Stimulated activated CD4-positive, alpha-beta T cell treated with anti-CD3 and anti-CD28 coated beads, Interleukin-12 subunit alpha, Interleukin-12 subunit beta, amount 100 ng/mL, for 48 hours (primary cell): ENCODE measurements around the gene CCNH.

ENCODE experiments used
- DNase-seq, 3 donors: peaks; one replicate each; pipeline ENCODE4 v3.0.0-alpha.2; 2020; ENCODE audit warnings: low read depth in 2 of 3, low spot score in 1 of 3

CCNH gene

DNA sequence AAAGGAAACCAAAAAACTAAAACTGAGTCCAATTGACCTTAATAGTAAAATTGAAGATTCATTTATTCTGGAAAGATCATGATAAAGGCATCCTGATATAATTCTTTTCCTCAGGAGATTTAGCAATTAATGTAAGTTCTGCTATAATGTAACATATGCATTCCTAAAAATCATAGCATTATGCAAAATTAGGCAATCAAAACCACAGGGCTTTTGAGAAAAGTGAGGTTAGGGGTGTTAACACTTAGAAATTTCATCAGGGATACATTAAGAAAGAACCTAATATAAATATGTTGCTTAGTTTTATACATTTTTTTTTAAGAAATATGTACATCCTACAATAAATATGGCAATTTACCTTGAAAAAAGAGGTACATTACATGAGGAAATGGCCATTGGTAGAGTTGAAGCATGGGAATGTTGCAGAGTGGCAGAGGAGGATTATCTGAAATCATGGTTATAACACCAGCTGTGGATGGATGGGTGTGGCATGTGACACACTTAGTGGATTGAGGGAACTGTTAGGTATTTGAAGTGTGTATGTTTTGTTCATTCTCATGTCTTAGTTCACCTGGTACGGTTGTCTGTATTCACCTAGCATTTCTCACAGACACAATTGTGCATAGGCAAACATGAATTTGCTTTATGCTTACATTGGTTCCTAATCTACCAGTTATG lies 51.1 kb downstream of the CCNH start:
- DNase-seq, result no peak

DNA sequence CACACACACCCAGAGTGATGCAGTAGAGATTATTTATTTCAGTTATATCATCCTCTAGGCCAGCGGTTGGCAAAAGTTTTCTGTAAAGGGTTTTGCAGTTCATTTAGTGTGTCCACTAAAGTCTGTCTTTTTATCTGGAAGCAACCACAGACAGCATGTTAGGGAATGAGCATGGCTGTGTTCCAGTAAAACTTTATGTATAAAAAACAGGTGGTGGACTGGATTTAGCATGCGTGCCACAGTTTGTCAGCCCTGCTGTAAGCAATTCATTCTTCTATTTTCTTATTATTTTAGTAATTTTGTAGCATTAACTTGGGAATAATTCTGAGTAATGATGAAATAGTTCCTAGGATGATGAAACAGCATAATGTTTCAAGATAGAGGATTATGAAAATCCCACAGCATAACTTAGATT lies 51.7 kb downstream of the CCNH start:
- DNase-seq, result no peak

DNA sequence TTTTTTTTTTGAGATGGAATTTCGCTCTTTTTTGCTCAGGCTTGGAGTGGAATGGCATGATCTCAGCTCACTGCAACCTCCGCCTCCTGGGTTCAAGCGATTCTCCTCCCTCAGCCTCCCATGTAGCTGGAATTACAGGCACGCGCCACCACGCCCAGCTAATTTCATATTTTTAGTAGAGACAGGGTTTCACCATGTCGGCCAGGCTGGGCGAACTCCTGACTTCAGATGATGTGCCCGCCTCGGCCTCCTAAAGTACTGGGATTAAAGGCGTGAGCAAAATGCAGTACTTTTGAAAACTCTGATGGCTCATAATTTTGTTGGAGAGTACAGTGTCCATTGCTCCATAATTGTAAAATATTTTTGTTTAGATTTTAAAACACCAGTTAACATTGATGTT lies 52.6 kb downstream of the CCNH start:
- no peak for DNase-seq

DNA sequence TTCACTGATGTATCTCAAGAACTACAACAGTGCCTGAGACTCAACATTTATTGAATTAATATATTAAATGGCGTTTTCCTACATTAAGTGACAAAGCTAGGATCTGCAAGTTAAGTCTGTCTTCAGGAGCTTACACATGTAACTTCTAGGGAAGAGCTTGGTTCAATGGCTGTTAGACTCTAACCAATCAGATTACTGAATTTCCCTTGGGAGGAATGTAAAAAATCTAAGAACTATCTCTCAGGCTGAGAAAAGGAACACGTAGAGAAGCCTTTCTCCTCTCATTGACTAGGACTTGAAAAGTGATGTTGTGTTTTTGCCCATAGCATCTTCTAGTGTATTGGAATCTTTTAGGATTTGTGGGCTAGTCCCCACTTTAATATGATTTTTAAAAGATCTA lies 53.6 kb downstream of the CCNH start:
- no peak for DNase-seq

DNA sequence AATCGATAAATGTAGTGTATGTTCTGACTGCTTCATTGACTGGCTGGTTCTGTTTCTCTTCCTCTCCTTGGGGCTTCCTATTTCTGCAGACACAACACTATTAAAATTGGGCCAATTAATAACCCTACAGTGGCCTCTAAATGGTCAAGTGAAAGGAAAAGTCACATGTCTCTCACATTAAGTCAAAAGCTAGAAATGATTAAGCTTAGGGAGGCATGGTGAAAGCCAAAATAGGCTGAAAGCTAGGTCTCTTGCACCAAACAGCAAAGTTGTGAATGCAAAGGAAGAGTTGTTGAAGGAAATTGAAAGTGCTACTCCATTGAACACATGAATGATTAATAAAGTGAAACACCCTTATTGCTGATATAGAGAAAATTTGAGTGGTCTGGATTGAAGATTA lies 58.2 kb downstream of the CCNH start:
- DNase-seq, result no peak

DNA sequence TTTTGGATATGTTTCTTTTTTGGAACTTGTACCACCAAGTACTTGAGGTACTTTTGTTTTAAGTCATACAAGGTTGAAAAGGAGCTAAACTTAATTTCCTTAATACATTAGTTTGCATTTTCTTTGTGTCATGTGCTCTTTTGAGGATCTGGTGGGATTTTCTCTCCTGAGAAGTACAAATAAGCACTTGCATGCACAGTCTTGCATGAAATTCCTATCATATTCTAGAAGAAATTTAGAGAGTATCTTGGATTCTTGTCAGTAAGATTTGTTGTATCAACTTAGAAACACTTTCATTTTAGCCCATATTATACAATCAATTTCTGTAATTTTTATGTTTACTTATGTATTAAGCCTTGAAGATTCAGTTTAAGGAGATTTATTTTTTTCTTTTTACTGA lies 64.9 kb downstream of the CCNH start:
- DNase-seq, result no peak

DNA sequence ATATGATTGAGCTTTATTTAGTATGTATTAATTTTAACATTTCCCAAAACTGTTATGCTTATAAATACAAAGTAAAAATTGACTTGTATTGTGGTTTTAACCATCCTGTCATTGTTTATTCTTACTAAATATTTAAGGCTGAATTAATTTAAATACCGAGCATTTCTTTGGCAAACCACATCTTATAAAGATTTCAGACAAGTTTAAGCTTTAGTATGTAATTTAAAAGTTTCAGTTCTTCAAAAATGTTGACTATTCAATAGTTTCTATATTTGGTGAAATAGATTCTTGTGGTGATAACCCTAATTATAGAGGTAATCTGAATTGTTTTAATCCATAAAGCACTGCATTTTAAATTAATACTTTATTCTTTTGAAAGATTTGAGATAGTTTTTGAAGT lies 65.5 kb downstream of the CCNH start:
- no peak for DNase-seq
